IMR-90 (cell line): Measurements from ENCODE around the gene C19orf25.

Experiments
- CEBPB ChIP-seq: IDR thresholded peaks from 2 replicates; pipeline ENCODE4 v1.6.1; 2012; ENCODE audit warnings: low read depth, low read length, improper control_type of control experiment
- CTCF ChIP-seq: conservative IDR thresholded peaks from 2 replicates; pipeline ENCODE4 v1.5.1; 2012; ENCODE audit warnings: mild to moderate bottlenecking, low read depth, low read length, improper control_type of control experiment
- FOS ChIP-seq: fragments of 150-350 bp; IDR thresholded peaks from 2 replicates; pipeline ENCODE4 v1.6.1; 2016; ENCODE audit warnings: low read depth, low read length
- MAZ ChIP-seq: IDR thresholded peaks from 2 replicates; pipeline ENCODE4 v1.6.1; 2012; ENCODE audit warnings: low read depth, mild to moderate bottlenecking, low read length, improper control_type of control experiment, moderate library complexity, borderline replicate concordance
- POLR2A ChIP-seq: IDR thresholded peaks from 2 replicates; pipeline ENCODE4 v1.6.1; 2012; ENCODE audit warnings: mild to moderate bottlenecking, low read depth, low read length
- RAD21 ChIP-seq: IDR thresholded peaks from 2 replicates; pipeline ENCODE4 v1.6.1; 2012; ENCODE audit warnings: low read length, improper control_type of control experiment
- RCOR1 ChIP-seq: IDR thresholded peaks from 2 replicates; pipeline ENCODE4 v1.6.1; 2012; ENCODE audit warnings: mild to moderate bottlenecking, low read length, improper control_type of control experiment; ENCODE audit not compliant: insufficient replicate concordance

DNA sequence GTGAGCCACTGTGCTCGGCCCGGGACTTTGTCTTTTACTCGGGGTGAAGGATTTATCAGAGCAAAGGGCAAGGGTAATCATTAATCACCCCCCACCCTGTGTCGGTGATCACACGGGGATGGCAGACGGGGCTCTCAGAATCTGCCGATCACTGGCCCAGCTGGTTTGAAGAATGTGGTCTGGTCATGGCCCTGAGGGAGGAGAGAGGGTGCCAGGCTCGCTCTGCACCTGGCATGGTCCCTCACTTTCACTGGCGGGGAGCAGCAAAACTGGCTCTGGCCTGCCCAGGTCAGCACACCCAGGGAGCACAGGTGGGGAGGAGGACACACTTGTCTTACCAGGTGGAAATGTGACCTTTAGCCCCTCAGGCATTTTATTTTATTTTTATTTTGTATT, 22.2 kb upstream of the C19orf25 start:
- TF ChIP-seq CTCF (no peak), RAD21 (no peak), POLR2A (no peak), CEBPB (no peak), RCOR1 (no peak), MAZ (no peak), FOS (no peak)
